ENCODE results near the gene NDE1. TPM values are rescaled to one million over a fixed set of nuclear protein-coding genes. Genes with fewer than 3 reads are reported as not detected.

Gene NDE1
- polyA plus RNA-seq, 1 donor (not counting 4 experiments of a cell fraction or from before 2014, with no cell fraction given), result 37.8 TPM

DNA sequence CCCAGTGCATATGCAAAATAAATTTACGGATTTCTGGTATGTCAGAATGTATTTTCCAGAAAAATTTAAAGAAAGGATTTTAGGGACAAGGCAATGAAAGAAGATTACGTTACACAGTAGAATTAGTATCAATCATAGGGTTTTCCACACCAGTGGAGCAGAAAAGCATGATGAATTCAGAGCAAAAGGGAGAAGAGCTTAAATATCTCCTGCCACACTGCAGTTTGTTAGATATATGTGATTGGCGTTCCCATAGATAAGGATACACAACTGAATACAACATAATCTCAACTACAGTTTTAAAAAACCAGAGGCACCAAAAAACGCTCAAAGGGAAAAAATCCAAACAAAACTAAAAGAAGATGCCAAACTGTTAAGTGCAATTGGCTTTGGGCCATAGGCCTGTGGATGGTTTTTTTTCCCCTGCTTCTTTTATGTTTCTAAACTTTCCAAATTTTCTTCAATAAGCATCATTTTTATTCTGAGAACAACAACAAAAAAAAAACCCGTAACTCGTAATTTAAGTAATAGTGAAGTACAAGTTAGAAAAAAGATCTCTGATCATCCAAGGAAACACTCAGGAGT is 29.3 kb upstream of the NDE1 start:
- no peak for FAIRE-seq
- H3K9me1 ChIP-seq (ENCODE audit: control insufficient read depth, extremely low read depth, insufficient read depth, low read length), result no peaks in the 10 kb centered on the region
- DNase-seq (ENCODE audit: low read depth, low spot score), result no peak
- H3K4me2 ChIP-seq (ENCODE audit: control insufficient read depth, extremely low read depth, insufficient read depth, low read depth, low read length), result no peak overlapping the region
- H4K20me1 ChIP-seq (ENCODE audit: control insufficient read depth, extremely low read depth, insufficient read depth, low read length), result no peaks in the 10 kb centered on the region
- dilution Hi-C loops (cut with MboI; ENCODE audit: extremely low pct_ligation_motif_present, low sequenced_read_pairs), result no loop called here
- no peak overlapping the region for H3K27ac ChIP-seq (ENCODE audit: control insufficient read depth, insufficient read depth, low read length)
- H3K27me3 ChIP-seq (ENCODE audit: control insufficient read depth, extremely low read depth, insufficient read depth, low read length), result no peaks in the 10 kb centered on the region
- TF ChIP-seq, protein P1, sequence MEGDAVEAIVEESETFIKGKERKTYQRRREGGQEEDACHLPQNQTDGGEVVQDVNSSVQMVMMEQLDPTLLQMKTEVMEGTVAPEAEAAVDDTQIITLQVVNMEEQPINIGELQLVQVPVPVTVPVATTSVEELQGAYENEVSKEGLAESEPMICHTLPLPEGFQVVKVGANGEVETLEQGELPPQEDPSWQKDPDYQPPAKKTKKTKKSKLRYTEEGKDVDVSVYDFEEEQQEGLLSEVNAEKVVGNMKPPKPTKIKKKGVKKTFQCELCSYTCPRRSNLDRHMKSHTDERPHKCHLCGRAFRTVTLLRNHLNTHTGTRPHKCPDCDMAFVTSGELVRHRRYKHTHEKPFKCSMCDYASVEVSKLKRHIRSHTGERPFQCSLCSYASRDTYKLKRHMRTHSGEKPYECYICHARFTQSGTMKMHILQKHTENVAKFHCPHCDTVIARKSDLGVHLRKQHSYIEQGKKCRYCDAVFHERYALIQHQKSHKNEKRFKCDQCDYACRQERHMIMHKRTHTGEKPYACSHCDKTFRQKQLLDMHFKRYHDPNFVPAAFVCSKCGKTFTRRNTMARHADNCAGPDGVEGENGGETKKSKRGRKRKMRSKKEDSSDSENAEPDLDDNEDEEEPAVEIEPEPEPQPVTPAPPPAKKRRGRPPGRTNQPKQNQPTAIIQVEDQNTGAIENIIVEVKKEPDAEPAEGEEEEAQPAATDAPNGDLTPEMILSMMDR (optimal IDR thresholded peaks at IDR 0.05 in 1 of 3, IDR thresholded peaks at IDR 0.05 in 1 of 3, conservative IDR thresholded peaks at IDR 0.05 in 1 of 3; ENCODE audit: extremely low read depth in 1 of 3, insufficient read depth in 2 of 3, low read length in 3 of 3), result no peak
- no peak for TF ChIP-seq EZH2 (IDR thresholded peaks at IDR 0.05; ENCODE audit: low read length)
- H3K9me3 ChIP-seq (ENCODE audit: control insufficient read depth, low read depth, low read length), result no peaks in the 10 kb centered on the region
- H3K4me1 ChIP-seq (ENCODE audit: control insufficient read depth, extremely low read depth, insufficient read depth, low read length), result no peaks in the 10 kb centered on the region
- no peak overlapping the region for H2AFZ ChIP-seq (ENCODE audit: control insufficient read depth, low read length)
- H3K4me3 ChIP-seq (ENCODE audit: control insufficient read depth in 2 of 3, extremely low read depth in 1 of 3, insufficient read depth in 2 of 3, low read depth in 1 of 3, low read length in 3 of 3), result no peak overlapping the region
- H3K36me3 ChIP-seq (ENCODE audit: control insufficient read depth in 2 of 2, extremely low read depth in 1 of 2, insufficient read depth in 2 of 2, low read length in 2 of 2), result peaks cover 34 to 40% of the 10 kb centered on the region in 2 experiments
- H3K79me2 ChIP-seq (ENCODE audit: control insufficient read depth, insufficient read depth, low read length), result no peaks in the 10 kb centered on the region
- H3K9ac ChIP-seq (ENCODE audit: control insufficient read depth, extremely low read depth, insufficient read depth, low read length), result no peak overlapping the region

DNA sequence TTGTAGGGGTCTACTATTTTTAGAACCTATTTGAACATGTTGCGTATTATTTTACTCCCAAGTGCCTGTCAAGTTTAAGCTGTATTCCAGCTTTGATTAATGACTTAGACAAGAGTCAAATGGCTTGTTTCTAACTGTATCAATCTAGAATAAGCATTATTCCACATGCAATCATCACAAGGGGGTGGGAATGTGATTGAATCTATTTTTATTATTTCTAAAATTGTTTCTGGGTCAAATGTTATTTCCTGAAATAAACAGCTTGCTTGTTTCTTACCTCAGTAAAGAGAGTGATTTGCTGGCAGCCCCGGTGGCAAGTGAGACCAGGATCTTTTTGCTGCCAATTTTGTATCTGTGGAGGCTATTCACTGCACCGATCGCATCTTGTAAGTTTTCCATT is 28.6 kb upstream of the NDE1 start:
- Histone ChIP-seq H2AFZ (ENCODE audit: control insufficient read depth, low read length) (no peak overlapping the region), H3K9me1 (ENCODE audit: control insufficient read depth, extremely low read depth, insufficient read depth, low read length) (no peaks in the 10 kb centered on the region), H3K4me2 (ENCODE audit: control insufficient read depth, extremely low read depth, insufficient read depth, low read depth, low read length) (no peak overlapping the region), H3K36me3 (ENCODE audit: control insufficient read depth in 2 of 2, extremely low read depth in 1 of 2, insufficient read depth in 2 of 2, low read length in 2 of 2) (peaks cover 28 to 36% of the 10 kb centered on the region in 2 experiments), H3K27me3 (ENCODE audit: control insufficient read depth, extremely low read depth, insufficient read depth, low read length) (no peaks in the 10 kb centered on the region), H3K4me3 (ENCODE audit: control insufficient read depth in 2 of 3, extremely low read depth in 1 of 3, insufficient read depth in 2 of 3, low read depth in 1 of 3, low read length in 3 of 3) (no peak overlapping the region), H3K27ac (ENCODE audit: control insufficient read depth, insufficient read depth, low read length) (no peak overlapping the region), H3K79me2 (ENCODE audit: control insufficient read depth, insufficient read depth, low read length) (no peaks in the 10 kb centered on the region), H3K9me3 (ENCODE audit: control insufficient read depth, low read depth, low read length) (no peaks in the 10 kb centered on the region), H3K4me1 (ENCODE audit: control insufficient read depth, extremely low read depth, insufficient read depth, low read length) (no peaks in the 10 kb centered on the region), H3K9ac (ENCODE audit: control insufficient read depth, extremely low read depth, insufficient read depth, low read length) (no peak overlapping the region), H4K20me1 (ENCODE audit: control insufficient read depth, extremely low read depth, insufficient read depth, low read length) (no peaks in the 10 kb centered on the region)
- DNase-seq (ENCODE audit: low read depth, low spot score), result no peak
- dilution Hi-C loops (cut with MboI; ENCODE audit: extremely low pct_ligation_motif_present, low sequenced_read_pairs), result no loop called here
- TF ChIP-seq, protein P1 (optimal IDR thresholded peaks at IDR 0.05 in 1 of 3, IDR thresholded peaks at IDR 0.05 in 1 of 3, conservative IDR thresholded peaks at IDR 0.05 in 1 of 3; ENCODE audit: extremely low read depth in 1 of 3, insufficient read depth in 2 of 3, low read length in 3 of 3), result no peak
- no peak for TF ChIP-seq EZH2 (IDR thresholded peaks at IDR 0.05; ENCODE audit: low read length)
- no peak for FAIRE-seq

All from keratinocyte (primary cell).